ENCODE results near the gene UGT1A7. TPM values are rescaled to one million over a fixed set of nuclear protein-coding genes. Genes with fewer than 3 reads are reported as not detected.

Gene UGT1A7
- total RNA-seq, 2 donors from 2014 or later = not detected

DNA sequence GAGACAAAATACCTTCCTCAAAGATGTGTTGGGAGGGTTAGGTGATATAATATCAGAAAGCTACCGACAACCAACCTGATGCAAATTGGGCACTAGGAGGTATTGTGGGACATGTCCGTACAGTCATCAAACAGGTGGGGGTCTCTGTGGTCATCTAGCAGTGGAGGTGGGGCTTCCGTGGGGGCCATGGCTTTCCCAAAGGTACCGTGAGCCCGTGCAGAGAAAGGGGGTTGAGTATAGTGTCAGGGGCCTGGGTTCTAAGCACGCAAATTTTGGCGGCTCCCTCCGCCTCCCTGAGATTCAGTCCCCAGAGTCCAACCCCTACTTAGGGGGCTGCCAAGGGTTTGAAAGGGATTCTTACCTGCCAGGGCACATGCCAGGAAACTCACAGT lies 140.0 kb downstream of the UGT1A7 start:
- no peak for TF ChIP-seq POLR2A (IDR thresholded peaks at IDR 0.05)
- TF ChIP-seq, protein P1, sequence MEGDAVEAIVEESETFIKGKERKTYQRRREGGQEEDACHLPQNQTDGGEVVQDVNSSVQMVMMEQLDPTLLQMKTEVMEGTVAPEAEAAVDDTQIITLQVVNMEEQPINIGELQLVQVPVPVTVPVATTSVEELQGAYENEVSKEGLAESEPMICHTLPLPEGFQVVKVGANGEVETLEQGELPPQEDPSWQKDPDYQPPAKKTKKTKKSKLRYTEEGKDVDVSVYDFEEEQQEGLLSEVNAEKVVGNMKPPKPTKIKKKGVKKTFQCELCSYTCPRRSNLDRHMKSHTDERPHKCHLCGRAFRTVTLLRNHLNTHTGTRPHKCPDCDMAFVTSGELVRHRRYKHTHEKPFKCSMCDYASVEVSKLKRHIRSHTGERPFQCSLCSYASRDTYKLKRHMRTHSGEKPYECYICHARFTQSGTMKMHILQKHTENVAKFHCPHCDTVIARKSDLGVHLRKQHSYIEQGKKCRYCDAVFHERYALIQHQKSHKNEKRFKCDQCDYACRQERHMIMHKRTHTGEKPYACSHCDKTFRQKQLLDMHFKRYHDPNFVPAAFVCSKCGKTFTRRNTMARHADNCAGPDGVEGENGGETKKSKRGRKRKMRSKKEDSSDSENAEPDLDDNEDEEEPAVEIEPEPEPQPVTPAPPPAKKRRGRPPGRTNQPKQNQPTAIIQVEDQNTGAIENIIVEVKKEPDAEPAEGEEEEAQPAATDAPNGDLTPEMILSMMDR (IDR thresholded peaks at IDR 0.05) = no peak
- Histone ChIP-seq H3K4me3 (no peak overlapping the region), H3K27me3 (no peaks in the 10 kb centered on the region), H3K27ac (no peak overlapping the region), H3K9me3 (no peaks in the 10 kb centered on the region), H3K4me1 (no peaks in the 10 kb centered on the region), H3K36me3 (replicated peaks in 1 of 2; ENCODE audit: insufficient read depth in 1 of 2, low read depth in 2 of 2) (no peaks in the 10 kb centered on the region)
- DNase-seq (no peak), ATAC-seq (no peak)
- 84 to 89% methylated on average over 6 to 8 of the region's 8 CpGs for WGBS, 2 donors
- intact Hi-C loops (cut with DNase I) = no loop called here

DNA sequence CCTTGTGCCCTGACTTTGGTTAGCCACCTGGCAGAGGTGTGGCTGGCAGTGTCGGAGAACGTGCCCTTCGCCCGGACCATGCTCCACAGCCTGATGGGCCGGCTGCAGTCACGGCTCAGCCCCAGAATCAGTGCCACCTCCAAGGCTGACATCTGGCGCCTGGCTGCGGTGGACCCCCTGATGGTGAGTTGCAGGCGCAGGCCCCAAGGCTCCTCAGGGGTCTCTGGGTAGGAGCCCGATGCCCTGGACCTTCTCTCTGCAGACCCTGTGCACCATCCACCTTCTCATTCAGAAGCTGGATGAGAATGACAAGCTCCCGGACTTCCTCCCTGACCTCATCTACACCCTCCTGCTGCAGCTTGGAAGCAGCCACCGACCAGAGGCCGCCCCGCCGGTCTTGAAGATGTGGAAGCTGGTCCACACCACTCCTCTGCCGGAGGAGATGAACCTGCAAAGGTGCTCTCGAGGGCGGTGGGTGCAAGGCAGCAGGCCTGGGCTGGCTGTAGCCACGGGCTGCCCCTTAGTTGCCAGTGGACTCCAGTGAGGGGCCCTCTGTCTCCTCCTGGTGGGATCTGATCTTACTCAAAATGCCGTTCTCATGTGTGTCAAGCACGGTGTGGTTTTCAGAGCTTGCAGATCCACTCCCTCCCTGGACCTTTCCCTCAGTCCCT lies 140.5 kb downstream of the UGT1A7 start:
- no peak overlapping the region for H3K4me3 ChIP-seq
- intact Hi-C loops (cut with DNase I) = no loop called here
- no peak for TF ChIP-seq POLR2A (IDR thresholded peaks at IDR 0.05)
- TF ChIP-seq, protein P1 (IDR thresholded peaks at IDR 0.05) = no peak
- no peaks in the 10 kb centered on the region for H3K36me3 ChIP-seq (replicated peaks in 1 of 2; ENCODE audit: insufficient read depth in 1 of 2, low read depth in 2 of 2)
- H3K9me3 ChIP-seq = no peaks in the 10 kb centered on the region
- no peaks in the 10 kb centered on the region for H3K27me3 ChIP-seq
- H3K27ac ChIP-seq = no peak overlapping the region
- ATAC-seq (no peak), DNase-seq (no peak)
- 82 to 84% methylated on average over 7 to 21 of the region's 21 CpGs for WGBS, 2 donors
- no peaks in the 10 kb centered on the region for H3K4me1 ChIP-seq

Other genes with a start within 250 kb of the UGT1A7 start
- 10 to 100 TPM; 34.9 to 38.9 TPM for gene USP40, start 115.1 kb upstream of the UGT1A7 start, total RNA-seq
- not detected for gene UGT1A8, start 64.3 kb upstream of the UGT1A7 start, total RNA-seq
- under 1 TPM; 0.52 to 0.99 TPM for gene UGT1A10, start 45.5 kb upstream of the UGT1A7 start, total RNA-seq
- gene UGT1A9, start 10.0 kb upstream of the UGT1A7 start, total RNA-seq = not detected
- under 1 TPM in 1 of 2 donors, not detected in 1; 0.33 TPM for gene UGT1A6, start 11.0 kb downstream of the UGT1A7 start, total RNA-seq
- not detected for gene UGT1A5, start 31.0 kb downstream of the UGT1A7 start, total RNA-seq
- gene UGT1A4, start 36.8 kb downstream of the UGT1A7 start, total RNA-seq = 1 to 10 TPM in 1 of 2 donors, not detected in 1; 3.3 TPM
- gene UGT1A3, start 47.1 kb downstream of the UGT1A7 start, total RNA-seq = not detected
- not detected for gene UGT1A1, start 78.4 kb downstream of the UGT1A7 start, total RNA-seq
- gene MROH2A, start 96.4 kb downstream of the UGT1A7 start, total RNA-seq = not detected
- 1 to 10 TPM in 1 of 2 donors, not detected in 1; 3.6 TPM for gene HJURP, start 172.6 kb downstream of the UGT1A7 start, total RNA-seq
- gene TRPM8, start 235.5 kb downstream of the UGT1A7 start, total RNA-seq = under 1 TPM in 1 of 2 donors, not detected in 1; 0.78 TPM

All from body of pancreas (tissue), 4 donors.